HG02798 (cell line): ENCODE measurements around the gene TMEM50A.
"Not testable (repeated sequence)": the region's sequence is repeated elsewhere in the genome, so short reads cannot be mapped to it uniquely, and the experiment has no call there.

Source experiments
- ATAC-seq: cut with Tn5 transposase; IDR thresholded peaks from one replicate; pipeline ENCODE4 v1.9.1; 2021; ENCODE audit warnings: mild to moderate bottlenecking; ENCODE audit not compliant: unreplicated experiment, poor library complexity

TMEM50A gene

GRCh38 chr1:25383090-25383489 is 45.0 kb downstream of the TMEM50A start:
- ATAC-seq: not testable (repeated sequence)

- ATAC-seq: not testable (repeated sequence)
Measured at GRCh38 chr1:25383875-25384274, 45.7 kb downstream of the TMEM50A start.

GRCh38 chr1:25387096-25387495 is 49.0 kb downstream of the TMEM50A start:
- ATAC-seq: not testable (repeated sequence)

GRCh38 chr1:25388691-25389090 is 50.6 kb downstream of the TMEM50A start:
- not testable (repeated sequence) for ATAC-seq

- ATAC-seq: not testable (repeated sequence)
Measured at GRCh38 chr1:25389721-25390120, 51.6 kb downstream of the TMEM50A start.

DNA sequence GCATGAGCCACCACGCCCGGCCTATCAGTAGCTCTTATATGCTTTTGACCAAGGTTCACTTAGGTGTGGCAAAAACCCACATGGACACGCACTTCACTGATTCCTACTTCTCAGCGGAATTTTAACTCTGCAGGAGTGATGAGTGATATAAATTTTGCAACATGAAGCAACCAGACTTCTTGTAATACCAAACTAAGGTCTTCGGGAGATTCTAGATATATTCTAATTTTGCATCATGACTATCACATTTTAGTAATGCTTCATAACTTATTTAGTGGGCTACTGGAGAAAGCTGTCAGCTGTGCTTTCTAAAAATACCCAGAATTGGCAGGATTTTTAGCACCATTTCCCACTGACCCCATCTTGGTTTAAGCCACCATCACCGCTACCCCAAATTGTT is 54.7 kb downstream of the TMEM50A start:
- no peak for ATAC-seq

DNA sequence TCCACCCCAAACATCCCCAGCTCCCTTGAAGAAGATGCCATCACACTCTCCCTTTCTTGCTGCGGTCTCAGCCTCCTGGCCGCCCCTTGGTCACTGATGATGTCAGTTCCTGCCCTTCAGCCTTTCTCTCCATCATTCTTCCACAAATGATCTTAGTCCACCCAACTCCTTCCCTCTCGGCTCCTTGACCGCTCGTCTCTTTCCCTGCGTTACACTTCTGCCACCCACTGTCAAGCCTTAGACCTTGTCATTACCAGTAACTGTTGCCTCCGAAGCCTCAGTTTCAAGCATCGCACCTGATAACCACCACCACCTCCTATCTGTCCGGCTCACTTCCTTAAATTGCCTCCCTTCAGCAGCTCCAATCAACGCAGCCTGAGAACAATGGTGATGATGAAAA is 59.4 kb downstream of the TMEM50A start:
- not testable (repeated sequence) for ATAC-seq

- not testable (repeated sequence) for ATAC-seq
Measured at GRCh38 chr1:25398079-25398478, 59.9 kb downstream of the TMEM50A start.

- not testable (repeated sequence) for ATAC-seq
Measured at GRCh38 chr1:25402947-25403803, 65.0 kb downstream of the TMEM50A start.

- not testable (repeated sequence) for ATAC-seq
Measured at GRCh38 chr1:25405731-25406305, 67.7 kb downstream of the TMEM50A start.

DNA sequence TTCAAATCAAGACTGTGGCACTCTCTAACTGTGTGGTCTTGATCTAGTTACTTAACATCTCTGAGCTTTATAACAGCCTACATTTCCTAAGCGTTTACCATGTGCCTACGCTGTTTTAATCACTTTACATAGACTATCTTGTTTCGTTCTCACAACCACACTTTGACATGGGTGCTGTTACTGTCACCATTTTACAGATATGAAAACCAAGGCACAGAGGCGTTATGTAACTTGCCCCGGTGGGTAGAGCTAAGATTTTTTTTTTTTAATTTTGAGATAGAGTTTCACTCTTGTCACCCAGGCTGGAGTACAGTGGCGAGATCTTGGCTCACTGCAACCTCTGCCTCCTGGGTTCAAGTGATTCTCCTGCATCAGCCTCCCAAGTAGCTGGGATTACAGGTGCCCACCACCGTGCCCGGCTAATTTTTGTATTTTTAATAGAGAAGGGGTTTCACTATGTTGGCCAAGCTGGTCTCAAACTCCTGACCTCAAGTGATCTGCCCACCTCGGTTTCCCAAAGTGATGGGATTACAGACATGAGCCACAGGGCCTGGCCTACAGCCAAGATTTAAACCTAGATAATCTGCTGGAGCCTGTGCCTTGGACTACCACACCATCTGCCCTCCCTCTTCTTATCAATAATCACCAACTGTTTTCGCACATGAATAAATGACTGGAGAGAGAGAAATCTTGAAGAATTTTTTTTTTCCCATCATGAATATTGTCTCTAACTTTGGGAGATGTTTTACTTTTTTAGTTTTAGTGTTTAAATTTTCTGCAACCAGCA is 71.7 kb downstream of the TMEM50A start:
- not testable (repeated sequence) for ATAC-seq
